ENCODE results near the gene RAB32.

GRCh38 chr6:146546443-146547043 is 2.9 kb downstream of the RAB32 start:
- no peak for TF ChIP-seq POLR2A (IDR thresholded peaks at IDR 0.05; ENCODE audit: low read depth, low read length)
- no peak for TF ChIP-seq CTCF (conservative IDR thresholded peaks at IDR 0.05; ENCODE audit: low read depth, low read length)
- no peak for TF ChIP-seq MXI1 (IDR thresholded peaks at IDR 0.05; ENCODE audit: borderline replicate concordance, low read depth, low read length)
- TF ChIP-seq USF2 (IDR thresholded peaks at IDR 0.05; ENCODE audit: low read depth, low read length) = no peak
- no peak for TF ChIP-seq MAZ (IDR thresholded peaks at IDR 0.05; ENCODE audit: borderline replicate concordance, low read depth, low read length)
- TF ChIP-seq RFX5 (IDR thresholded peaks at IDR 0.05; ENCODE audit: low read depth, low read length) = no peak
- no peak for TF ChIP-seq SMC3 (IDR thresholded peaks at IDR 0.05; ENCODE audit: low read depth, low read length)
- no peak for TF ChIP-seq RCOR1 (IDR thresholded peaks at IDR 0.05; ENCODE audit: insufficient replicate concordance, low read length)
- TF ChIP-seq CEBPB (IDR thresholded peaks at IDR 0.05; ENCODE audit: low read depth, low read length) = peak; percentile 98
- no peak for TF ChIP-seq RAD21 (IDR thresholded peaks at IDR 0.05; ENCODE audit: low read length)
- TF ChIP-seq BHLHE40 (IDR thresholded peaks at IDR 0.05; ENCODE audit: low read depth, low read length) = no peak
